ENCODE results near the gene AHSG.

Gene AHSG

GRCh38 chr3:186639778-186640472 is 27.1 kb downstream of the AHSG start, which contains the start of gene FETUB:
Gene FETUB, plus strand, starts transcription at chr3:186640399. Its CDS starts 62 bp downstream, at chr3:186640461.
- no peak for DNase-seq

GRCh38 chr3:186640473-186640818 is 27.6 kb downstream of the AHSG start:
- peak in 15 of 58 donors; percentile 1 to 59 (median 25) for DNase-seq

DNA sequence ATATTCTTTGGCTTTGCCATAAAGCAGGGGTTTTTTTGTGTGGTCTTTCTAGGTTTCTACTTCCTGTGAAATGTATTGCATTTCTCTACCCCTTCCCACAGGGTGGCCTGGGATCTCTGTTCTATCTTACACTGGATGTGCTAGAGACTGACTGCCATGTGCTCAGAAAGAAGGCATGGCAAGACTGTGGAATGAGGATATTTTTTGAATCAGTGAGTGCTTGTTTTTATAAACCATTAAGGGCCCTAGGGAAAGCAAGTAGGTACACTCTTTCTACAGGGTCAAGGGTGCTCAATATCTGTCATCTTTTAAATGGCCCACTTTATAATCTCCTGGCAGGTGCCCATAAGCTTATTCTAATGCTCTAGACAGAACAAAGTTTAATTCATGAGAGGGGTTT is 28.1 kb downstream of the AHSG start:
- no peak for DNase-seq

DNA sequence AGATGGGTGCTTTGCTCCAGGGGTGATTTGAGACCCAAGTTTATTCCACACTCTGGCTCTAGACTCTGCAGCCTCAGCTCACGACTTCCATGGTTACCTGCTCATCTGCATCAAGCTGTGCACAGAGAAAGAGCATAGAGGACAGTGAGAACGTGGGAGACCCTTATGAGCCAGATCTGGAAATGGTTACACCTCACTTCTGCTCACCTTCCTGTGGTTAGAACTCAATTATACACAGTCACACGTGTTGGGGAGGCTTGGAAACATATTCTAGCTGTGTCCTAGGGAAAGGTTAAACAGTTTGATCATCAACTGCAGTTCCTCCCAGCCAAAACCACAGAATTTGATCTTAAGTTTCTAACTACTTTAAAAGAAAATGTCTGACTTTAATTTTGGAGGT is 29.2 kb downstream of the AHSG start:
- DNase-seq: no peak

- DNase-seq: no peak
These were observed 30.6 kb downstream of the AHSG start for GRCh38 chr3:186643493-186643892.

DNA sequence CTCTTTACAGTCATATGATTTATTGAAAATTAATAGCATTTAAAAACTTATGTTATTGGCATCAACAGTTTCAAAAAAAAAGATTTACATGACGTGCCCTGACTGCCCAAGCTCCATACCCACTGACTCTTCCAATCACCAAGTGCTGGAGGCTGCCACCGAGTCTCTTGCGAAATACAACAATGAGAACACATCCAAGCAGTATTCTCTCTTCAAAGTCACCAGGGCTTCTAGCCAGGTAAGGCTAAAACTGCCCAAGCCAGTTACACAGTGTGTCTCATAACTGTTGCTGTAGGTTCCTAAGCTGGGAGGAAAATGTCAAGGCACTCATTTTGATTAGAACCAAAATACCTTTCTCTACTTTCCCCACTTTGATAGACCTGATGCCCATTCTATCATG is 31.8 kb downstream of the AHSG start:
- no peak for DNase-seq

DNA sequence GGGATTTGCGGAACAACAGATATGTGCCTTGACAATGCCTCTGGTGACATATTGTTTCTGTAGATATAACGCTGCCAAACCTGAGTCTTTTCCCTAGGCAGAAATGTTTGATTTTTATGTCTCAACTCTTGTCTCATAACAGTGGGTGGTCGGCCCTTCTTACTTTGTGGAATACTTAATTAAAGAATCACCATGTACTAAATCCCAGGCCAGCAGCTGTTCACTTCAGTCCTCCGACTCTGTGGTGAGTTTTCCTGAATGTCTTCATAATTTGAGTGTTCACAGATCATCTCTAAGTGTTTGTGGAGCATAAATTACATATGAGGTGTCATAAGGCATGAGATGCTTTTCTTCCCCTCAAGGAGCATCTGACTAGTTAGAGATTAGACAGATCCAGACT is 33.2 kb downstream of the AHSG start:
- no peak for DNase-seq

DNA sequence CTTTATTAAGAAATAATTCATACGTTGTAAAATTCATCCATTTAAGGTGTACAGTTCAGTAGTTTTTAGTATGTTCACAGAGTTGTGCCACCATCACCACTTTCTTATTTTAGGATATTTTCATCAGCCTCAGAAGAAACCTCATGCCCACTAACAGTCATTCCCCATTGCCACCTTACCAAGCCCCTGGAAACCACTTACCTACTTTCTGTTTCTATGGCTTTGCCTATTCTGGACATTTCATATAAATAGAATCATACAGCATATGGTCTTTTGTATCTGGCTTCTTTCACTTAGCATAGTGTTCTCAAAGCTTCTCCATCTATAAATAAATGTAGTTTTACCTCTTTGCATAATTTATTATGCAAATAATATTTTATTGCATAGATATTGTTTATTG is 34.0 kb downstream of the AHSG start:
- DNase-seq: no peak

DNA sequence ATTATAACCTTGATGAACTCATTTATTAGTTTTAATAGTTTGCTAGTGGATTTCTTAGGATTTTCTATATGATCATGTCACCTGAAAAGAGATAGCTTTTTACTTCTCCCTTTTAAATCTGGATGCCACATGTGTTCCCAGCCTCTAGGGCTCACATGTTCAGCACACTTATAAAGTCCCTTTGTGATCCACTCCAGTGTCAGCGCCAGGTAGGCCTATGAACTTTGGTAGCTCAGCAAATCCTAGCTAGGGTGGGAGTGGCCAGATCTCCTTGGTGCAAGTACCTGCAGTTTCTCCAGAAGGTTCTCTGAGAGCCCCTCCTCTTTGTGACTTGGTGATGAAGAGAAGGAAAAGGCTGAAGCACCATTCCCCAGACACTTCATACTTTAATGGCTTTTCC is 36.0 kb downstream of the AHSG start:
- DNase-seq: no peak

GRCh38 chr3:186651678-186652215 is 38.9 kb downstream of the AHSG start:
- no peak for DNase-seq

GRCh38 chr3:186653080-186653707 is 40.3 kb downstream of the AHSG start:
- no peak for DNase-seq

DNA sequence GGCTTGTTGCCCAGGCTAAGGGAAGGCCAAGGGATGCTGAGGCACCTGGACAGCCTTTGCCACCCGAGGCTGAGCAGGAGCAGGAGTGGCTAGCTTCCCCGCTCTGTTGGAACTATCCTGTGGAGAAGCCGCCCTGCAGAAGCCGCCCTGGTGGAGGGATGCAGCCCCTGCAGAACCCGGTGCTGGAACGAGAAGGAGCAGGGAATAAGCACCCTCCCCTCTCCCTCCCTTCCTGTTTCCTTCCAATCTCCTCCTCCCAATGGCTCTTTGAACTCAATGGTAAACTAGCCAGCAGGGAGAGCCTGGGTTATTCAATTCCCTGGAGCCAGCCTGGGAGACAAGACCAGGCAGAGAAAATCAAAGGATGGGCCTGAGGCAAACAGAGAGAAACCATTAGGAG is 41.1 kb downstream of the AHSG start:
- no peak for DNase-seq

DNA sequence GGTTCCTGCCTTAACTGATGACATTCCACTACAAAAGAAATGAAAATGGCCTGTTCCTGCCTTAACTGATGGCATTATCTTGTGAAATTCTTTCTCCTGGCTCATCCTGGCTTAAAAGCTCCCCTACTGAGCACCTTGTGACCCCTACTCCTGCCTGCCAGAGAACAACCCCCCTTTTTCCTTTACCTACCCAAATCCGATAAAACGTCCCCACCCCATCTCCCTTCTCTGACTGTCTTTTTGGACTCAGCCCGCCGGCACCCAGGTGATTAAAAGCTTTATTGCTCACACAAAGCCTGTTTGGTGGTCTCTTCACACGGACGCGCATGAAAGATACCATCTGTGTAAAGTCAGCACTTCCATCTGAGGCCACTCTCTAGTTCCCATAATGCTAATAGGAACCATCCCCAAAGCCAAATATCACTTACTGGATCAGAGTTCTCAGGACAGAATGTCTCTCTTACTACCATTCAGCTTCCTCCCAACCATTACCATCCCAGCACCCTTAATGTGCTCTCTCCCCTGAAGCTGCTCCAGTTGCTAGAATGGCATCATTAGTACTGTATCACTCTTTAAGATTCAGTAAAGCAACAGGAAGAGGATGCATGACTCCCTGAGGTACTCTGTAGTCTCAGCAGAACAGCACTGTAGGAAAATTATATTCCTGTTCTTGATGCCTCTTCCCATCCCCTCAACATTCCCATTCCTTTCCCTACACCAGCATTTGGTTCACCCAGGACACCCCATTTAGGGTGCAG is 50.7 kb downstream of the AHSG start:
- DNase-seq: no peak

DNA sequence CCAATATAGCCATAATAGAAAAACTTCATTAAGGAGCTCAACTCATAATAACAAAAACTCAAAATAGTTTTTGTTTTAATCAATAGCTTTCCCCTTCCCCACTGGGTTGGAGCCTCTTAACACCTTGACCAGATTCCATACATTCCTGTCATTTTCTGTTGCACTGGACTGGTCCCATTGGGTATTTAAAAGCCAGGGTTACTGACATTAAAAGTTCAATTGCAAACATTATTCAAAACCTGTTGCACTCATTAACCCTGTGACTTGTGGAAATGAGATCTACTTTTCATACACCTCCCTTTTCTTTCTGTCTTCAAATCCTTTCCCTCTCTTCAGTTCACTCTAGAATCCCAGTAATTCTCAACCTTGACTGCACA is 51.2 kb downstream of the AHSG start:
- no peak for DNase-seq

- DNase-seq: no peak
These were observed 51.6 kb downstream of the AHSG start for GRCh38 chr3:186664506-186664905.

GRCh38 chr3:186665625-186666188 is 52.8 kb downstream of the AHSG start, which contains the start of gene HRG:
Gene HRG, plus strand, starts transcription at chr3:186666014. Its CDS starts 18 bp downstream, at chr3:186666032.
- no peak for DNase-seq

- no peak for DNase-seq
These were observed 55.6 kb downstream of the AHSG start for GRCh38 chr3:186668426-186668825.

- DNase-seq: no peak
These were observed 56.7 kb downstream of the AHSG start for GRCh38 chr3:186669378-186670084.

GRCh38 chr3:186670155-186670554 is 57.3 kb downstream of the AHSG start:
- DNase-seq: no peak

All from anterior cingulate cortex (tissue), 58 donors.